ENCODE measurements around the gene SRC.

Gene SRC

GRCh38 chr20:37350649-37351574 lies 5.0 kb downstream of the SRC start:
- DNase-seq (ENCODE audit: low read depth in 2 of 2) = no peak

- no peak for DNase-seq (ENCODE audit: low read depth in 2 of 2)
Measured at GRCh38 chr20:37351689-37352607, 6.0 kb downstream of the SRC start.

GRCh38 chr20:37352608-37352980 lies 6.7 kb downstream of the SRC start:
- DNase-seq (ENCODE audit: low read depth in 2 of 2) = no peak

- no peak for DNase-seq (ENCODE audit: low read depth in 2 of 2)
Measured at GRCh38 chr20:37353285-37353849, 7.4 kb downstream of the SRC start.

- no peak for DNase-seq (ENCODE audit: low read depth in 2 of 2)
Measured at GRCh38 chr20:37354210-37355195, 8.6 kb downstream of the SRC start.

- DNase-seq (ENCODE audit: low read depth in 2 of 2) = no peak
Measured at GRCh38 chr20:37355252-37356180, 9.6 kb downstream of the SRC start.

- DNase-seq (ENCODE audit: low read depth in 2 of 2) = no peak
Measured at GRCh38 chr20:37356387-37356786, 10.4 kb downstream of the SRC start.

- no peak for DNase-seq (ENCODE audit: low read depth in 2 of 2)
Measured at GRCh38 chr20:37356961-37357371, 11.0 kb downstream of the SRC start.

- DNase-seq (ENCODE audit: low read depth in 2 of 2) = no peak
Measured at GRCh38 chr20:37357481-37358365, 11.8 kb downstream of the SRC start.

GRCh38 chr20:37358366-37359150 lies 12.6 kb downstream of the SRC start:
- no peak for DNase-seq (ENCODE audit: low read depth in 2 of 2)

- DNase-seq (ENCODE audit: low read depth in 2 of 2) = no peak
Measured at GRCh38 chr20:37359331-37359730, 13.4 kb downstream of the SRC start.

- no peak for DNase-seq (ENCODE audit: low read depth in 2 of 2)
Measured at GRCh38 chr20:37359836-37360235, 13.9 kb downstream of the SRC start.

GRCh38 chr20:37360391-37361115 lies 14.6 kb downstream of the SRC start:
- no peak for DNase-seq (ENCODE audit: low read depth in 2 of 2)

GRCh38 chr20:37361336-37361735 lies 15.4 kb downstream of the SRC start:
- DNase-seq (ENCODE audit: low read depth in 2 of 2) = no peak

- DNase-seq (ENCODE audit: low read depth in 2 of 2) = no peak
Measured at GRCh38 chr20:37362231-37362792, 16.4 kb downstream of the SRC start.

GRCh38 chr20:37362821-37363220 lies 16.9 kb downstream of the SRC start:
- DNase-seq (ENCODE audit: low read depth in 2 of 2) = no peak
